HCT116 (cell line): Measurements from ENCODE around the gene SHKBP1. TPM values are rescaled to one million over a fixed set of nuclear protein-coding genes. Genes with fewer than 3 reads are reported as not detected.

Experiments used
- ATAC-seq: fragments of 200-7000 bp; cut with Tn5 transposase; 2 replicates; pipeline ENCODE4 v1.9.1; 2020; ENCODE audit warnings: mild to moderate bottlenecking, moderate library complexity
- BruUV-seq: library from RNA; stranded (reverse); fragments of 400-500 nt; replicated peaks from 2 replicates; lab custom pipeline; 2021; lab: Mats Ljungman, UMichigan
- CTCF ChIA-PET: fragments of 300-600 bp; sonication (Branson Sonifier 250); formaldehyde crosslinking; loops from one replicate; lab custom pipeline; 2021; ENCODE audit warnings: antibody characterized with exemption; lab: Charles Lee
- POLR2A ChIA-PET: fragments of 300-600, 350-600 bp; sonication (Branson Sonifier 250); formaldehyde crosslinking; loops from one replicate; lab custom pipeline; 2021; ENCODE audit warnings: antibody characterized with exemption; lab: Charles Lee
- RAD21 ChIA-PET, 2 experiments: fragments of 300-600 bp; sonication (Branson Sonifier 250); formaldehyde crosslinking; loops; one replicate each; lab custom pipeline; 2023; ENCODE audit warnings: low total read pairs in 2 of 2; ENCODE audit not compliant: uncharacterized antibody in 2 of 2, unreplicated experiment in 2 of 2, low non-redundant PET in 1 of 2; lab: Charles Lee
- DNase-seq: peaks from one replicate; pipeline ENCODE4 v3.0.0-alpha.2; 2010; ENCODE audit warnings: low read depth, low spot score
- H2AFZ ChIP-seq: fragments of 200-600 bp; shearing (Covaris generic), sonication (generic); 2 replicates; pipeline ENCODE4 v1.6.1; 2017; ENCODE audit warnings: low read depth, mixed run types, mixed read lengths, antibody characterized with exemption, low read length; ENCODE audit not compliant: poor library complexity, severe bottlenecking
- H3K27ac ChIP-seq: 2 replicates; pipeline ENCODE4 v1.5.1; 2012; ENCODE audit warnings: low read depth, low read length
- H3K27me3 ChIP-seq: fragments of 200-600 bp; sonication (generic); 2 replicates; pipeline ENCODE4 v1.6.1; 2016; ENCODE audit warnings: mixed run types, low read length, mixed read lengths; ENCODE audit not compliant: insufficient read depth
- H3K36me3 ChIP-seq, 2 experiments: fragments of 200-500 bp in 1 of 2; fragments of 200-600 bp in 1 of 2; sonication (Bioruptor generic) in 1 of 2; sonication (generic) in 1 of 2; 2 replicates each; pipeline versions ENCODE4 v1.5.1 to v1.6.1; 2014 to 2016; ENCODE audit warnings: low read length in 2 of 2, inconsistent platforms in 1 of 2, mixed read lengths in 1 of 2, mixed run types in 1 of 2; ENCODE audit not compliant: insufficient read depth in 2 of 2, control insufficient read depth in 1 of 2
- H3K4me1 ChIP-seq, 2 experiments: fragments of 200-600 bp in 1 of 2; sonication (generic) in 1 of 2; 2 replicates each; pipeline versions ENCODE4 v1.5.1 to v1.6.1; 2012 to 2017; ENCODE audit warnings: low read length in 2 of 2, inconsistent platforms in 1 of 2, mild to moderate bottlenecking in 1 of 2, mixed read lengths in 1 of 2, mixed run types in 1 of 2, moderate library complexity in 1 of 2; ENCODE audit not compliant: insufficient read depth in 2 of 2, control insufficient read depth in 1 of 2
- H3K4me2 ChIP-seq: fragments of 200-600 bp; sonication (generic); 2 replicates; pipeline ENCODE4 v1.6.1; 2017; ENCODE audit warnings: mixed run types, low read length, mixed read lengths
- H3K4me3 ChIP-seq, 2 experiments: fragments of 200-600 bp in 1 of 2; sonication (generic) in 1 of 2; replicated peaks in 1 of 2; 2 replicates each; pipeline ENCODE4 v1.5.1; 2011 to 2016; ENCODE audit warnings: low read length in 2 of 2, control low read depth in 1 of 2, low read depth in 1 of 2, mild to moderate bottlenecking in 1 of 2, mixed read lengths in 1 of 2, mixed run types in 1 of 2
- H3K79me2 ChIP-seq: fragments of 200-600 bp; sonication (generic); 2 replicates; pipeline ENCODE4 v1.6.1; 2017; ENCODE audit warnings: mild to moderate bottlenecking, mixed run types, low read length, moderate library complexity, mixed read lengths; ENCODE audit not compliant: insufficient read depth
- H3K9ac ChIP-seq: fragments of 200-600 bp; sonication (generic); 2 replicates; pipeline ENCODE4 v1.6.1; 2016; ENCODE audit warnings: low read length, mixed read lengths
- H3K9me2 ChIP-seq: fragments of 200-600 bp; sonication (generic), shearing (Covaris generic); 2 replicates; pipeline ENCODE4 v1.6.1; 2017; ENCODE audit warnings: mixed run types, mild to moderate bottlenecking, moderate library complexity; ENCODE audit not compliant: insufficient read depth
- H3K9me3 ChIP-seq, 2 experiments: fragments of 200-500 bp in 1 of 2; fragments of 200-600 bp in 1 of 2; sonication (Bioruptor generic) in 1 of 2; sonication (generic) in 1 of 2; 2 replicates each; pipeline ENCODE4 v1.6.1; 2014 to 2017; ENCODE audit warnings: low read length in 2 of 2, mixed read lengths in 2 of 2, inconsistent platforms in 1 of 2, low read depth in 1 of 2, mild to moderate bottlenecking in 1 of 2, mixed run types in 1 of 2, moderate library complexity in 1 of 2; ENCODE audit not compliant: control insufficient read depth in 1 of 2, insufficient read depth in 1 of 2
- H4K20me1 ChIP-seq: fragments of 200-600 bp; sonication (generic), shearing (Covaris generic); 2 replicates; pipeline ENCODE4 v1.6.1; 2017; ENCODE audit warnings: mixed run types, mild to moderate bottlenecking, moderate library complexity; ENCODE audit not compliant: insufficient read depth
- CEBPB ChIP-seq: IDR thresholded peaks from 2 replicates; pipeline ENCODE4 v1.6.1; 2012; ENCODE audit warnings: low read depth
- CTCF ChIP-seq, 3 experiments: fragments of 200-600 bp in 1 of 3; sonication (generic) in 1 of 3; IDR thresholded peaks in 2 of 3; conservative IDR thresholded peaks in 1 of 3; 2 replicates each; pipeline ENCODE4 v1.5.1; 2012 to 2017; ENCODE audit warnings: low read depth in 2 of 3, low read length in 2 of 3, antibody characterized with exemption in 1 of 3, borderline replicate concordance in 1 of 3, control low read depth in 1 of 3, mild to moderate bottlenecking in 1 of 3, mixed read lengths in 1 of 3, mixed run types in 1 of 3, moderate library complexity in 1 of 3; ENCODE audit not compliant: insufficient read depth in 1 of 3
- EGR1 ChIP-seq: IDR thresholded peaks from 2 replicates; pipeline ENCODE4 v1.6.1; 2012; ENCODE audit warnings: low read depth
- ELF1 ChIP-seq: IDR thresholded peaks from 2 replicates; pipeline ENCODE4 v1.6.1; 2012; ENCODE audit warnings: low read depth, borderline replicate concordance
- EZH2 ChIP-seq: fragments of 200-600 bp; sonication (generic); IDR thresholded peaks from 2 replicates; pipeline ENCODE4 v1.6.1; 2017; ENCODE audit warnings: antibody characterized with exemption, mixed run types
- EZH2phosphoT487 ChIP-seq: fragments of 200-600 bp; IDR thresholded peaks from 2 replicates; pipeline ENCODE4 v1.6.1; 2018; ENCODE audit warnings: antibody characterized with exemption, borderline replicate concordance
- FOSL1 ChIP-seq: IDR thresholded peaks from 2 replicates; pipeline ENCODE4 v1.6.1; 2012; ENCODE audit warnings: low read depth
- POLR2A ChIP-seq: IDR thresholded peaks from 2 replicates; pipeline ENCODE4 v1.7.0; 2011; ENCODE audit warnings: borderline replicate concordance; ENCODE audit not compliant: insufficient read depth, insufficient read length; ENCODE audit errors: extremely low read depth
- POLR2AphosphoS5 ChIP-seq: IDR thresholded peaks from 2 replicates; pipeline ENCODE4 v1.6.1; 2011; ENCODE audit warnings: mild to moderate bottlenecking, low read depth, low read length, moderate library complexity
- REST ChIP-seq: IDR thresholded peaks from 2 replicates; pipeline ENCODE4 v1.6.1; 2012; ENCODE audit warnings: low read depth
- SIN3A ChIP-seq: IDR thresholded peaks from 2 replicates; pipeline ENCODE4 v1.6.1; 2012; ENCODE audit warnings: low read depth
- SP1 ChIP-seq: IDR thresholded peaks from 2 replicates; pipeline ENCODE4 v1.6.1; 2012; ENCODE audit warnings: low read depth
- SRF ChIP-seq: IDR thresholded peaks from 2 replicates; pipeline ENCODE4 v1.6.1; 2012; ENCODE audit warnings: low read depth
- TCF7L2 ChIP-seq: IDR thresholded peaks from 2 replicates; pipeline ENCODE4 v1.7.0; 2011; ENCODE audit warnings: borderline replicate concordance, inconsistent platforms; ENCODE audit not compliant: insufficient read depth, insufficient read length; ENCODE audit errors: extremely low read depth
- ZFX ChIP-seq: fragments of 450-650 bp; IDR thresholded peaks from 2 replicates; pipeline ENCODE4 v1.6.1; 2017
- ZNF274 ChIP-seq: fragments of 200-500 bp; sonication (Bioruptor generic); IDR thresholded peaks from 2 replicates; pipeline ENCODE4 v1.6.1; 2014; ENCODE audit warnings: mild to moderate bottlenecking, low read depth, low read length, inconsistent platforms
- intact Hi-C: fragments of 100-400 bp; cut with micrococcal nuclease; formaldehyde crosslinking; loops from 2 replicates; pipeline ENCODE4 v1.10.0; 2022
- total RNA-seq: library from RNA; stranded (reverse); gene quantifications from one replicate; pipeline ENCODE4 v1.2.1, GENCODE V29; 2021; ENCODE audit not compliant: unreplicated experiment

Gene SHKBP1
- total RNA-seq, 1 experiment from 2014 or later = 97.4 TPM

- ChIA-PET RAD21 (no interaction called here), POLR2A (no interaction called here), CTCF (no interaction called here)
- H3K9me2 ChIP-seq = no peaks in the 10 kb centered on the region
- peaks cover 0 to under 1% of the 10 kb centered on the region in 2 experiments; a peak in 1 of 4 replicates for H3K4me1 ChIP-seq
- intact Hi-C loops = no loop called here
- no peaks in the 10 kb centered on the region for H3K79me2 ChIP-seq
- TF ChIP-seq ZFX (no peak), SIN3A (no peak), FOSL1 (no peak), POLR2AphosphoS5 (no peak), SRF (no peak), REST (no peak), ELF1 (no peak), EGR1 (no peak), CEBPB (no peak), CTCF (IDR thresholded peaks at IDR 0.05 in 2 of 3, conservative IDR thresholded peaks at IDR 0.05 in 1 of 3; ENCODE audit: borderline replicate concordance in 1 of 3, insufficient read depth in 1 of 3, low read depth in 2 of 3, low read length in 2 of 3) (no peak), POLR2A (no peak), EZH2phosphoT487 (no peak), ZNF274 (no peak), SP1 (no peak), TCF7L2 (no peak), EZH2 (no peak)
- H4K20me1 ChIP-seq = no peaks in the 10 kb centered on the region
- DNase-seq (no peak), ATAC-seq (no peak)
- H3K9me3 ChIP-seq = no peaks in the 10 kb centered on the region
- no peak overlapping the region for H3K9ac ChIP-seq
- H3K4me3 ChIP-seq = no peak overlapping the region
- H3K36me3 ChIP-seq = no peaks in the 10 kb centered on the region
- H3K27me3 ChIP-seq = no peaks in the 10 kb centered on the region
- H2AFZ ChIP-seq = no peak overlapping the region
- H3K27ac ChIP-seq = no peak overlapping the region
- H3K4me2 ChIP-seq = no peak overlapping the region
- no TSS peak for BruUV-seq
Measured at GRCh38 chr19:40560092-40560507, 16.6 kb upstream of the SHKBP1 start.
